ENCODE data around the gene PDCD11.

PDCD11 gene

GRCh38 chr10:103451091-103451813 is 54.8 kb downstream of the PDCD11 start:
- peaks cover 6% of the 10 kb centered on the region for H3K4me1 Mint-ChIP-seq
- peaks cover 17% of the 10 kb centered on the region for H3K36me3 Mint-ChIP-seq (ENCODE audit: low read depth)
- TF ChIP-seq CTCF (IDR thresholded peaks at IDR 0.05; ENCODE audit: unreplicated experiment in 3 of 3) = no peak
- H3K27me3 Mint-ChIP-seq (ENCODE audit: low read depth) = peaks cover 8% of the 10 kb centered on the region
- no peaks in the 10 kb centered on the region for H3K9me3 Mint-ChIP-seq
- peak overlapping the region in 2 of 3 experiments; percentile 56 to 59 for H3K27ac Mint-ChIP-seq
- H3K4me3 Mint-ChIP-seq = peak overlapping the region; percentile 81 to 87 (median 85)

- Mint-ChIP-seq H3K27me3 (ENCODE audit: low read depth) (peaks cover 8% of the 10 kb centered on the region), H3K36me3 (ENCODE audit: low read depth) (peaks cover 13% of the 10 kb centered on the region), H3K9me3 (no peaks in the 10 kb centered on the region), H3K4me1 (peaks cover 6% of the 10 kb centered on the region), H3K4me3 (peak within 1 kb of the TSS; percentile 81 to 87 (median 85)), H3K27ac (peak within 1 kb of the TSS in 2 of 3 experiments; percentile 59 to 81)
- TF ChIP-seq CTCF (IDR thresholded peaks at IDR 0.05; ENCODE audit: unreplicated experiment in 3 of 3) = no peak
Observed at GRCh38 chr10:103451831-103452505, 55.5 kb downstream of the PDCD11 start, which contains the start of gene CALHM2. Gene CALHM2 (minus strand): TSS chr10:103452370. CDS start chr10:103449941, 2,429 bp downstream.

- Mint-ChIP-seq H3K36me3 (ENCODE audit: low read depth) (peaks cover 9% of the 10 kb centered on the region), H3K4me3 (peak overlapping the region; percentile 81 to 85 (median 83)), H3K4me1 (peaks cover 6% of the 10 kb centered on the region), H3K27ac (peak overlapping the region in 2 of 3 experiments; percentile 36 to 81), H3K27me3 (ENCODE audit: low read depth) (peaks cover 8% of the 10 kb centered on the region), H3K9me3 (no peaks in the 10 kb centered on the region)
- no peak for TF ChIP-seq CTCF (IDR thresholded peaks at IDR 0.05; ENCODE audit: unreplicated experiment in 3 of 3)
Observed at GRCh38 chr10:103452506-103453230, 56.2 kb downstream of the PDCD11 start.

GRCh38 chr10:103454026-103454425 is 57.6 kb downstream of the PDCD11 start:
- no peak for TF ChIP-seq CTCF (IDR thresholded peaks at IDR 0.05; ENCODE audit: unreplicated experiment in 3 of 3)
- no peak overlapping the region for H3K27ac Mint-ChIP-seq
- H3K4me3 Mint-ChIP-seq = peak overlapping the region in 1 of 3 experiments; percentile 71
- H3K27me3 Mint-ChIP-seq (ENCODE audit: low read depth) = peaks cover 8% of the 10 kb centered on the region
- H3K36me3 Mint-ChIP-seq (ENCODE audit: low read depth) = no peaks in the 10 kb centered on the region
- peaks cover 6% of the 10 kb centered on the region for H3K4me1 Mint-ChIP-seq
- H3K9me3 Mint-ChIP-seq = no peaks in the 10 kb centered on the region

GRCh38 chr10:103455235-103455634 is 58.8 kb downstream of the PDCD11 start:
- peaks cover 8% of the 10 kb centered on the region for H3K27me3 Mint-ChIP-seq (ENCODE audit: low read depth)
- H3K9me3 Mint-ChIP-seq = no peaks in the 10 kb centered on the region
- peaks cover 15% of the 10 kb centered on the region for H3K4me1 Mint-ChIP-seq
- H3K36me3 Mint-ChIP-seq (ENCODE audit: low read depth) = no peaks in the 10 kb centered on the region
- no peak for TF ChIP-seq CTCF (IDR thresholded peaks at IDR 0.05; ENCODE audit: unreplicated experiment in 3 of 3)
- H3K4me3 Mint-ChIP-seq = no peak overlapping the region
- no peak overlapping the region for H3K27ac Mint-ChIP-seq

Measured in nephron (organoid).